ENCODE results near the gene SERTAD1.

DNA sequence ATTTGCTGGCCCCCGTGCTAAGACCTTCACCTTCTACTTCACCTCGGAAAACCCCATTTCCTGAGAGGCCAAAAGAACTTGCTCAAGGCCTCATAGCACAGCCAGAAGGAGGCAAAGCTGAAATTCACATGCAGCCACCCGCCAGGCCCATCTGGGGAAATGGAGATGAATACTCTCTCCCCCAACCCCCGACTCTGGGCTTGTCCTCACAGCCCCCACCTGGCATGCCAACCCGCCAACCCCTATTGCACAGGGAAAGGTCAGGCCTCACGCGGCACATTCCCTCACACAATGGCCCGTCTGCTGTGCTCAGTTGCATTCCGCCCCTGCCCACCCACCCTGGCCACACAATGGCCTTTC lies 15.8 kb downstream of the SERTAD1 start:
- no peak for TF ChIP-seq POLR2A (IDR thresholded peaks at IDR 0.05; ENCODE audit: low read length)
- no peak for TF ChIP-seq GATA1 (IDR thresholded peaks at IDR 0.05; ENCODE audit: low read depth, low read length)
